Endothelial cell of umbilical vein (primary cell): ENCODE data around the gene COL15A1.

Source experiments
- CTCF ChIP-seq, 2 donors: IDR thresholded peaks; 1 replicate in 1 of 2; 2 replicates in 1 of 2; pipeline ENCODE4 v1.5.1; 2011; ENCODE audit warnings: low read length in 2 of 2, mild to moderate bottlenecking in 2 of 2, moderate library complexity in 2 of 2, control low read depth in 1 of 2, inconsistent platforms in 1 of 2, low read depth in 1 of 2; ENCODE audit not compliant: insufficient read depth in 1 of 2; ENCODE audit errors: extremely low read depth in 1 of 2
- EZH2 ChIP-seq: IDR thresholded peaks from 2 replicates; pipeline ENCODE4 v1.6.1; 2012; ENCODE audit warnings: borderline replicate concordance, low read depth, mild to moderate bottlenecking, moderate library complexity, low read length, inconsistent platforms; ENCODE audit not compliant: severe bottlenecking
- GATA2 ChIP-seq: IDR thresholded peaks from 2 replicates; pipeline ENCODE4 v1.7.0; 2011; ENCODE audit warnings: low read depth, mild to moderate bottlenecking, moderate library complexity, mixed read lengths, low read length; ENCODE audit not compliant: insufficient read length, insufficient read depth
- POLR2A ChIP-seq: IDR thresholded peaks from 2 replicates; pipeline ENCODE4 v1.6.1; 2012; ENCODE audit warnings: low read depth, mild to moderate bottlenecking, control low read depth, low read length
- POLR2AphosphoS5 ChIP-seq: IDR thresholded peaks from 2 replicates; pipeline ENCODE4 v1.6.1; 2012; ENCODE audit warnings: low read depth, mild to moderate bottlenecking, control low read depth, low read length, moderate library complexity; ENCODE audit not compliant: insufficient read depth
- TF ChIP-seq, protein P1 (sequence below): IDR thresholded peaks from 2 replicates; pipeline ENCODE4 v1.6.1; 2011; ENCODE audit not compliant: insufficient read depth, insufficient read length

DNA sequence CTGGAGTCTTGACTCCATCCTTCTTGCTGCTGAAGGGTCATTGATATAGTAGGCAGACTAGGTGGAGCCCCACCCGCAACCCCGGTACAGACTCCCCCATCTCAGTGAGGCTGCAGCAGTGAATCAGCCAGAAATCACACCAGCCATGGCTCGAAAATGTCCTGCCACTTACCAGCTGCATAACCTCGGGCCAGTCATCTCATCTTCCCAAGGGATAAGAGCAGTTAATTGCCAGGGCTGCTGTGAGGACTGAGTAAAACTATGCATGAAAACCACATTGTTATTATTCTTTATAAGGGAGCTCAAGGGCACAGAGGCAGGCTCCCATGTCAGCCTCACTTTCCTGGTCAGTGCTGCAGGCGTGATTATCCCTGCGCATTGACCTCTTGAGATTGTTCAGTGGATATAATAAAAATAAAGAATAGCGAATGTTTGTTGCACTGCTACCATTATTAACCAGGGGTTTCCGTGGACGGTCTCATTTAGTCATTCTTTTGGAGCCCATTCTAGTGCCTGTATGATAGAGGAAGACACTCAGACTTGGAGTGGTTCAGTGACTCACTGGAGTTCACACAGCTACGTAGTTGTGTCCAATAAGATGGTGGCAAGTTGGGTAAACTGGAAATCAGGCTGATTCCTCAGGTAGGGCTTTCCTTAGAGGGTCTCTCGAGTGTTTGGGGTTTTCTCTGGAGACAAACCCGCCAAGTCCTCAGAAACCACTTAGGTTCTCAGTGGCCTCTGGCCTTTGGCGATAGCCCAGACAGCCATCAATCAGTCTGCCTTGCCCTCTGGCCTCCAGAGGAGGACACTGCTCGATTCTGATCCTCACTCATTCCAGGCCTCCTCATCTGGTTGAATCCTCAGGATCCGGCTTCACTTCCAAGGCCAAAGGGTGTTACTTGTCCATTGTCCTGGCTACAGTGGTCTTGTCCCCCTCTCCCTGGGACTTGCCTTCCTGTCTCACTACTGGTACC is 39.9 kb downstream of the COL15A1 start:
- TF ChIP-seq CTCF (IDR thresholded peaks at IDR 0.05; ENCODE audit: extremely low read depth in 1 of 2, insufficient read depth in 1 of 2, low read depth in 1 of 2, low read length in 2 of 2): no peak
- no peak for TF ChIP-seq POLR2A
- no peak for TF ChIP-seq EZH2
- no peak for TF ChIP-seq GATA2
- TF ChIP-seq POLR2AphosphoS5: no peak
- TF ChIP-seq, protein P1, sequence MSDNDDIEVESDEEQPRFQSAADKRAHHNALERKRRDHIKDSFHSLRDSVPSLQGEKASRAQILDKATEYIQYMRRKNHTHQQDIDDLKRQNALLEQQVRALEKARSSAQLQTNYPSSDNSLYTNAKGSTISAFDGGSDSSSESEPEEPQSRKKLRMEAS: no peak
